Fibroblast of lung (primary cell): ENCODE results near the gene CNGA1. TPM values are rescaled to one million over a fixed set of nuclear protein-coding genes. Genes with fewer than 3 reads are reported as not detected.
"Not testable (repeated sequence)": the region's sequence is repeated elsewhere in the genome, so short reads cannot be mapped to it uniquely, and the experiment has no call there.

Experiments
- DNase-seq, 2 donors: peaks; one replicate each; pipeline versions ENCODE4 v3.0.0 to v3.0.0-alpha.2; 2010; ENCODE audit warnings: low read depth in 2 of 2
- H2AFZ ChIP-seq: 2 replicates; pipeline ENCODE4 v1.5.1; 2012; ENCODE audit warnings: low read length, control low read depth, inconsistent platforms
- H3K27ac ChIP-seq: 2 replicates; pipeline ENCODE4 v1.5.1; 2011; ENCODE audit warnings: low read length, control low read depth; ENCODE audit not compliant: insufficient read depth
- H3K27me3 ChIP-seq: 2 replicates; pipeline ENCODE4 v1.5.1; 2011; ENCODE audit warnings: mild to moderate bottlenecking, low read length; ENCODE audit not compliant: control insufficient read depth, insufficient read depth
- H3K36me3 ChIP-seq: 2 replicates; pipeline ENCODE4 v1.5.1; 2011; ENCODE audit warnings: low read length; ENCODE audit not compliant: control insufficient read depth, insufficient read depth
- H3K4me1 ChIP-seq: 2 replicates; pipeline ENCODE4 v1.5.1; 2011; ENCODE audit warnings: low read length; ENCODE audit not compliant: control insufficient read depth, insufficient read depth; ENCODE audit errors: extremely low read depth
- H3K4me2 ChIP-seq: 2 replicates; pipeline ENCODE4 v1.5.1; 2011; ENCODE audit warnings: low read length, control low read depth; ENCODE audit not compliant: insufficient read depth; ENCODE audit errors: extremely low read depth
- H3K4me3 ChIP-seq, 4 experiments: fragments of 200-600 bp in 1 of 4; sonication (generic) in 1 of 4; replicated peaks in 1 of 4; 2 replicates each; pipeline ENCODE4 v1.5.1; 2011 to 2016; ENCODE audit warnings: low read length in 4 of 4, low read depth in 3 of 4, mild to moderate bottlenecking in 3 of 4, control low read depth in 2 of 4, inconsistent platforms in 1 of 4, mixed read lengths in 1 of 4; ENCODE audit not compliant: insufficient read depth in 1 of 4; ENCODE audit errors: control extremely low read depth in 1 of 4
- H3K79me2 ChIP-seq: 2 replicates; pipeline ENCODE4 v1.5.1; 2012; ENCODE audit warnings: mild to moderate bottlenecking, low read length, inconsistent platforms; ENCODE audit not compliant: control insufficient read depth, insufficient read depth
- H3K9ac ChIP-seq: 2 replicates; pipeline ENCODE4 v1.5.1; 2011; ENCODE audit warnings: mild to moderate bottlenecking, low read length, control low read depth; ENCODE audit not compliant: insufficient read depth
- H3K9me3 ChIP-seq: 2 replicates; pipeline ENCODE4 v1.5.1; 2012; ENCODE audit warnings: low read depth, low read length; ENCODE audit not compliant: control insufficient read depth, insufficient read depth
- H4K20me1 ChIP-seq: 2 replicates; pipeline ENCODE4 v1.5.1; 2011; ENCODE audit warnings: low read length; ENCODE audit not compliant: control insufficient read depth, insufficient read depth; ENCODE audit errors: extremely low read depth
- CTCF ChIP-seq, 2 donors: IDR thresholded peaks in 1 of 2; conservative IDR thresholded peaks in 1 of 2; 1 replicate in 1 of 2; 2 replicates in 1 of 2; pipeline ENCODE4 v1.5.1; 2011 to 2012; ENCODE audit warnings: low read length in 2 of 2, control low read depth in 1 of 2, inconsistent platforms in 1 of 2, low read depth in 1 of 2, mild to moderate bottlenecking in 1 of 2
- EZH2 ChIP-seq: IDR thresholded peaks from 2 replicates; pipeline ENCODE4 v1.5.1; 2012; ENCODE audit warnings: low read length, control low read depth, mild to moderate bottlenecking; ENCODE audit errors: missing control alignments
- polyA plus RNA-seq, 2 donors: library from polyadenylated mRNA; depleted of rRNA in 1 of 2; stranded (reverse) in 1 of 2; unstranded in 1 of 2; fragments of >200 nt; gene quantifications; 2 replicates each; pipeline ENCODE4 v1.2.1, GENCODE V29; 2011 to 2012; ENCODE audit warnings: missing spikeins in 1 of 2
- total RNA-seq: library from RNA; depleted of rRNA; stranded (reverse); fragments of >200 nt; gene quantifications from 2 replicates; pipeline ENCODE4 v1.2.1, GENCODE V29; 2014

The CNGA1 gene
- total and polyA plus RNA-seq, 2 donors (not counting 1 experiment from before 2014, with no cell fraction given) = not detected

- Histone ChIP-seq H3K79me2 (no peaks in the 10 kb centered on the region), H3K4me2 (no peak overlapping the region), H2AFZ (no peak overlapping the region), H3K9ac (no peak overlapping the region), H3K27me3 (no peaks in the 10 kb centered on the region), H3K4me1 (no peaks in the 10 kb centered on the region), H3K4me3 (no peak overlapping the region), H3K9me3 (no peaks in the 10 kb centered on the region), H4K20me1 (no peaks in the 10 kb centered on the region), H3K27ac (no peak overlapping the region), H3K36me3 (no peaks in the 10 kb centered on the region)
- no peak for DNase-seq
- TF ChIP-seq EZH2 = no peak
- TF ChIP-seq CTCF (conservative IDR thresholded peaks at IDR 0.05 in 1 of 2, IDR thresholded peaks at IDR 0.05 in 1 of 2; ENCODE audit: low read depth in 1 of 2, low read length in 2 of 2) = no peak
Observed at GRCh38 chr4:47996021-47996420, 20.5 kb downstream of the CNGA1 start.

- H3K4me2 ChIP-seq, H3K79me2 ChIP-seq, H3K27me3 ChIP-seq, H2AFZ ChIP-seq, DNase-seq, H3K9me3 ChIP-seq, H3K4me1 ChIP-seq, H3K36me3 ChIP-seq, H4K20me1 ChIP-seq, H3K9ac ChIP-seq, H3K4me3 ChIP-seq, H3K27ac ChIP-seq: not testable (repeated sequence)
Observed at GRCh38 chr4:47992475-47992874, 24.0 kb downstream of the CNGA1 start.

- Histone ChIP-seq H3K79me2 (no peaks in the 10 kb centered on the region), H3K4me3 (no peak overlapping the region), H3K4me1 (no peaks in the 10 kb centered on the region), H3K9ac (no peak overlapping the region), H3K4me2 (no peak overlapping the region), H3K27ac (no peak overlapping the region), H2AFZ (no peak overlapping the region), H3K36me3 (no peaks in the 10 kb centered on the region), H3K9me3 (no peaks in the 10 kb centered on the region), H3K27me3 (no peaks in the 10 kb centered on the region), H4K20me1 (no peaks in the 10 kb centered on the region)
- TF ChIP-seq EZH2 (no peak), CTCF (conservative IDR thresholded peaks at IDR 0.05 in 1 of 2, IDR thresholded peaks at IDR 0.05 in 1 of 2; ENCODE audit: low read depth in 1 of 2, low read length in 2 of 2) (no peak)
- no peak for DNase-seq
Observed at GRCh38 chr4:47990145-47990544, 26.3 kb downstream of the CNGA1 start.

- no peaks in the 10 kb centered on the region for H3K79me2 ChIP-seq
- no peak for TF ChIP-seq EZH2
- TF ChIP-seq CTCF (conservative IDR thresholded peaks at IDR 0.05 in 1 of 2, IDR thresholded peaks at IDR 0.05 in 1 of 2; ENCODE audit: low read depth in 1 of 2, low read length in 2 of 2) = no peak
- H3K9ac ChIP-seq = no peak overlapping the region
- H3K4me2 ChIP-seq = no peak overlapping the region
- H3K27me3 ChIP-seq = no peaks in the 10 kb centered on the region
- no peak for DNase-seq
- H3K9me3 ChIP-seq = no peaks in the 10 kb centered on the region
- no peak overlapping the region for H3K4me3 ChIP-seq
- H3K4me1 ChIP-seq = no peaks in the 10 kb centered on the region
- H2AFZ ChIP-seq = no peak overlapping the region
- no peaks in the 10 kb centered on the region for H3K36me3 ChIP-seq
- no peak overlapping the region for H3K27ac ChIP-seq
- no peaks in the 10 kb centered on the region for H4K20me1 ChIP-seq
Observed at GRCh38 chr4:47974566-47974965, 41.9 kb downstream of the CNGA1 start.
